ENCODE data around the gene SLC6A11.

The SLC6A11 gene

GRCh38 chr3:10813425-10813824, 2.6 kb upstream of the SLC6A11 start:
- no peak for FAIRE-seq
- TF ChIP-seq CTCF (IDR thresholded peaks at IDR 0.05; ENCODE audit: insufficient read depth, missing control alignments), result no peak
- DNase-seq (ENCODE audit: insufficient read length, low spot score), result no peak

GRCh38 chr3:10814623-10815022, 1.4 kb upstream of the SLC6A11 start:
- FAIRE-seq (no peak), DNase-seq (ENCODE audit: insufficient read length, low spot score) (no peak)
- TF ChIP-seq CTCF (IDR thresholded peaks at IDR 0.05; ENCODE audit: insufficient read depth, missing control alignments), result no peak

- FAIRE-seq (no peak), DNase-seq (ENCODE audit: insufficient read length, low spot score) (no peak)
- no peak for TF ChIP-seq CTCF (IDR thresholded peaks at IDR 0.05; ENCODE audit: insufficient read depth, missing control alignments)
Observed at GRCh38 chr3:10815487-10815886, 541 bp upstream of the SLC6A11 start.

GRCh38 chr3:10816863-10817253, 830 bp downstream of the SLC6A11 start:
- no peak for FAIRE-seq
- TF ChIP-seq CTCF (IDR thresholded peaks at IDR 0.05; ENCODE audit: insufficient read depth, missing control alignments), result no peak
- no peak for DNase-seq (ENCODE audit: insufficient read length, low spot score)

GRCh38 chr3:10817506-10817905, 1.5 kb downstream of the SLC6A11 start:
- DNase-seq (ENCODE audit: insufficient read length, low spot score) (no peak), FAIRE-seq (no peak)
- TF ChIP-seq CTCF (IDR thresholded peaks at IDR 0.05; ENCODE audit: insufficient read depth, missing control alignments), result no peak

GRCh38 chr3:10822055-10822454, 6.0 kb downstream of the SLC6A11 start:
- FAIRE-seq (no peak), DNase-seq (ENCODE audit: insufficient read length, low spot score) (no peak)
- no peak for TF ChIP-seq CTCF (IDR thresholded peaks at IDR 0.05; ENCODE audit: insufficient read depth, missing control alignments)

- DNase-seq (ENCODE audit: insufficient read length, low spot score) (no peak), FAIRE-seq (no peak)
- no peak for TF ChIP-seq CTCF (IDR thresholded peaks at IDR 0.05; ENCODE audit: insufficient read depth, missing control alignments)
Observed at GRCh38 chr3:10822708-10823515, 6.9 kb downstream of the SLC6A11 start.

Measured in D721Med (cell line).